ENCODE results near the gene CFDP1.

DNA sequence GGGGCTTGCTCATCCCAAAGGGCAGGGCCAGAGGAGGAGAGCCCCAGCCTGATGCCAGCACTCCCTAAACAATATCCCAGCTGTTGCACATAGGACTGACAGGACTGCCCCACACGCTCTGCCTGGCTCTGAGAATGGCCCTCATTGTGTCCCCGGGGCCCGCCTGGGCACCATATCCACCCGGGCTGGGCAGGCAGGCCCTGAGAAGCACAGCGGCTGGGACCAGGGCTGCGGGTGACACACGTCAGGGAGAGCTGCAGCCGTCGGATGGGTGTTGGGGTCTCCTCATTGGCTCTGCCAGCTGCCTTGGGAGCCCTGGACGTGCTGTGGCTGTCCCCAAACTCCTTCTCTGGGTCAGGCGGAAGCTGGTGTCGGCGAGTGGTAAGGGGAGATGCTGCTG is 186.1 kb downstream of the CFDP1 start:
- TF ChIP-seq, protein P1, sequence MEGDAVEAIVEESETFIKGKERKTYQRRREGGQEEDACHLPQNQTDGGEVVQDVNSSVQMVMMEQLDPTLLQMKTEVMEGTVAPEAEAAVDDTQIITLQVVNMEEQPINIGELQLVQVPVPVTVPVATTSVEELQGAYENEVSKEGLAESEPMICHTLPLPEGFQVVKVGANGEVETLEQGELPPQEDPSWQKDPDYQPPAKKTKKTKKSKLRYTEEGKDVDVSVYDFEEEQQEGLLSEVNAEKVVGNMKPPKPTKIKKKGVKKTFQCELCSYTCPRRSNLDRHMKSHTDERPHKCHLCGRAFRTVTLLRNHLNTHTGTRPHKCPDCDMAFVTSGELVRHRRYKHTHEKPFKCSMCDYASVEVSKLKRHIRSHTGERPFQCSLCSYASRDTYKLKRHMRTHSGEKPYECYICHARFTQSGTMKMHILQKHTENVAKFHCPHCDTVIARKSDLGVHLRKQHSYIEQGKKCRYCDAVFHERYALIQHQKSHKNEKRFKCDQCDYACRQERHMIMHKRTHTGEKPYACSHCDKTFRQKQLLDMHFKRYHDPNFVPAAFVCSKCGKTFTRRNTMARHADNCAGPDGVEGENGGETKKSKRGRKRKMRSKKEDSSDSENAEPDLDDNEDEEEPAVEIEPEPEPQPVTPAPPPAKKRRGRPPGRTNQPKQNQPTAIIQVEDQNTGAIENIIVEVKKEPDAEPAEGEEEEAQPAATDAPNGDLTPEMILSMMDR (conservative IDR thresholded peaks at IDR 0.05), result no peak
- no peak for TF ChIP-seq EZH2 (IDR thresholded peaks at IDR 0.05; ENCODE audit: low read depth)

Measured in PC-9 (cell line).